Measurements from ENCODE around the gene XK.
"Not testable (repeated sequence)": the region's sequence is repeated elsewhere in the genome, so short reads cannot be mapped to it uniquely, and the experiment has no call there.

XK gene, protein sequence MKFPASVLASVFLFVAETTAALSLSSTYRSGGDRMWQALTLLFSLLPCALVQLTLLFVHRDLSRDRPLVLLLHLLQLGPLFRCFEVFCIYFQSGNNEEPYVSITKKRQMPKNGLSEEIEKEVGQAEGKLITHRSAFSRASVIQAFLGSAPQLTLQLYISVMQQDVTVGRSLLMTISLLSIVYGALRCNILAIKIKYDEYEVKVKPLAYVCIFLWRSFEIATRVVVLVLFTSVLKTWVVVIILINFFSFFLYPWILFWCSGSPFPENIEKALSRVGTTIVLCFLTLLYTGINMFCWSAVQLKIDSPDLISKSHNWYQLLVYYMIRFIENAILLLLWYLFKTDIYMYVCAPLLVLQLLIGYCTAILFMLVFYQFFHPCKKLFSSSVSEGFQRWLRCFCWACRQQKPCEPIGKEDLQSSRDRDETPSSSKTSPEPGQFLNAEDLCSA

GRCh38 chrX:37685381-37686359 is at the start of gene XK:
Gene XK (plus strand): TSS chrX:37685791. CDS start chrX:37685962, 171 bp downstream.
- DNase-seq (ENCODE audit: low read depth in 2 of 2), result peak; percentile 4 to 17

- DNase-seq (ENCODE audit: low read depth in 2 of 2), result no peak
These were observed 47.5 kb upstream of the XK start for GRCh38 chrX:37638047-37638446.

DNA sequence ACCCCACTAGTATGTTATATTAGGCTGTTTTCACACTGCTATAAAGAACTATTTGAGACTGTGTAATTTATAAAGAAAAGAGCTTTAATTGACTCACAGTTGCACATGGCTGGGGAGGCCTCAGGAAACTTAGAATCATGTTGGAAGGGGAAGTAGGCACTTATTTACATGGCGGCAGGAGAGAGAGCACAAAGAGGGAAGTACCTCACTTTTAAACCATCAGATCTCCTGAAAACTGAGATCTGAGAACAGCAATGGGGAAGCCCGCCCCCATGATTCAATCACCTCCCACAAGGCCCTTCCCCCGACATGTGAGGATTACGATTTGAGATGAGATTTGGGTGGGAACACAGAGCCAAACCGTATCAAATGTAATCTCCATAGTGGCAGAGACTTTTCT is 45.4 kb upstream of the XK start:
- no peak for DNase-seq (ENCODE audit: low read depth in 2 of 2)

- no peak for DNase-seq (ENCODE audit: low read depth in 2 of 2)
These were observed 43.7 kb upstream of the XK start for GRCh38 chrX:37641859-37642258.

- DNase-seq (ENCODE audit: low read depth in 2 of 2), result no peak
These were observed 40.9 kb upstream of the XK start for GRCh38 chrX:37644381-37645305.

DNA sequence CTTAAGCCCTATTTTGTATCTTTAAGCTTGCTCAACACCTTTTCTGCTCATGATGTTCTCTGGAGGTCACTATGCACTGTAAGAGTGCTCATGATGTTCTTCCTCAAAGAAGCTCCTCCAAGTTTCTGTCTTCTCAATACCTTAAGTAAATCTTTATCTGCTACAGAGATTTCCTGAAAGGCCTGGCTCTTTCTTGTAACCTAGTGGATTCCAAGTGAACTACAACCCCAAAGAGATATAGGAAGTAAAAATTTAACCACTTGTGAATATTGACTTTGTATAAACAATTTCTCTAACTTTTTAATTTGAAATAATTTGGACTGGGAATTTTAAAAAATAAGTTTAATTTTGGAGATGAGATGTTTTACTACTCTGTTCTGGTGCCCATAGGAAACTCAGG is 39.3 kb upstream of the XK start:
- no peak for DNase-seq (ENCODE audit: low read depth in 2 of 2)

DNA sequence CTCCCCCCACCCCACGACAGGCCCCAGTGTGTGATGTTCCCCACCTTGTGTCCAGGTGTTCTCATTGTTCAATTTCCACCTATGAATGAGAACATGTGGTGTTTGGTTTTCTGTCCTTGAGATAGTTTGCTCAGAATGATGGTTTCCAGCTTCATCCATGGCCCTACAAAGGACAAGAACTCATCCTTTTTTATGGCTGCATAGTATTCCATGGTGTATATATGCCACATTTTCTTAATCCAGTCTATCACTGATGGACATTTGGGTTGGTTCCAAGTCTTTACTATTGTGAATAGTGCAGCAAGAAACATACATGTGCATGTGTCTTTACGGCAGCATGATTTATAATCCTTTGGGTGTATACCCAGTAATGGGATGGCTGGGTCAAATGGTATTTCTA is 34.7 kb upstream of the XK start:
- DNase-seq (ENCODE audit: low read depth in 2 of 2), result not testable (repeated sequence)

- DNase-seq (ENCODE audit: low read depth in 2 of 2), result no peak
These were observed 33.6 kb upstream of the XK start for GRCh38 chrX:37651921-37652452.

DNA sequence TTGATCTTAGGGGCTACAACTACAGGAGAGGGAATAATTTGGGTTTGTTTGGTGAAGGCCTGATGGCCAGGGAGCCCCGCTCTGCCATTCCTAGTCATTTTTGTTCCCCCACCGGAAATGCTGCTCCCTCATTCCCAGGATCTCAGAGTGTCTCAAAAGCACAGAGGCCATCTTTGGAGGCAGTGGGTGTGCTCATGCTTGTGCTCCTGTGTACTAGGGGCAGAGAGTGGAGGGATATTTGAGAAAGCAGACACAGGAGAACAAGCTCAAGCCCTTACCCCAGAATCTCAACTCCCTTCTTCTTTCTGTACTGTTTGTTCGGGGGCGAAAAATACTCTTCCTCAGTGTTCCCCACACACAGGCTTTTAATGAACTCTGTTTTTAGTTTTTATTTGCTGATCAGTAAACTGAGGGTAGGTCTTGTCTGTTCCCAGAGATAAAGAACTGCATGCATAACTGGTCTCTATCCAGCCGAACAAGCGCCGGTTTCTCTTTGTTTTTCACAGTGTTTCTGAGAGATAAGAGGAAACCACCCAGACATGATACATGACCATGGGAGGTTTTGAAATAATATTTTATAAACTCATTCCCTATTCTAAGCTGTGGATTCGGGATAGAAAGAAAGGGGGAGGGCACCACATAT is 32.9 kb upstream of the XK start:
- no peak for DNase-seq (ENCODE audit: low read depth in 2 of 2)

GRCh38 chrX:37653397-37654085 is 32.0 kb upstream of the XK start:
- no peak for DNase-seq (ENCODE audit: low read depth in 2 of 2)

DNA sequence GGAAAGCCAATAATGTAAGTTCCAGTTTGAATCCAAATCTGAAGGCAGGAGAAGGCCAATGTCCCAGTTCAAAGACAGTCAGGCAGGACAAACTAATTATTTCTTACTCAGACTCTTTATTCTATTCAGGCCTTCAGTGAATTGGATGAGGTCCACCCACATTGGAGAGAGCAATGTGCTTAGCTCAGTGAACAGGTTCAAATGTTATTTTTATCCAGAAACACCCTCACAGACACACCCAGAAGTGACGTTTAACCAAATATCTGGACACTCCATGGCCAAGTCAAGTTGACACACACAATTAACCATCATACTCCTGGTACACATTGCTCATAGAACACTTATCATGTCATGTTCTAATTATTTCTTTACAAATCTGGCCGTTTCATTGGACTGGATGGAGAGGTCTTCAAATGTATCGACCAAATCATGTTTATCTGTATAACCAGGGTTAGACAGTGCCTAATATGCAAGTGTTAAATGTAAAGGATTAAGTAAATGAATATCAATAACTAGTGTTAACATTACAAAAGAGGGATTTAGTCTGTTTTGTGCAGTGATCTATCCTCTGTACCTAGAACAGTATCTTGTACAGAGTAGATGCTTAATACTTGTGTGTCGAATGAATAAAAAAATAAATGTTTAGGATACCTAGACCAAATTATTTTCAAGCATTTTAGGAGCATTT is 27.1 kb upstream of the XK start:
- no peak for DNase-seq (ENCODE audit: low read depth in 2 of 2)

GRCh38 chrX:37659047-37659446 is 26.5 kb upstream of the XK start:
- no peak for DNase-seq (ENCODE audit: low read depth in 2 of 2)

DNA sequence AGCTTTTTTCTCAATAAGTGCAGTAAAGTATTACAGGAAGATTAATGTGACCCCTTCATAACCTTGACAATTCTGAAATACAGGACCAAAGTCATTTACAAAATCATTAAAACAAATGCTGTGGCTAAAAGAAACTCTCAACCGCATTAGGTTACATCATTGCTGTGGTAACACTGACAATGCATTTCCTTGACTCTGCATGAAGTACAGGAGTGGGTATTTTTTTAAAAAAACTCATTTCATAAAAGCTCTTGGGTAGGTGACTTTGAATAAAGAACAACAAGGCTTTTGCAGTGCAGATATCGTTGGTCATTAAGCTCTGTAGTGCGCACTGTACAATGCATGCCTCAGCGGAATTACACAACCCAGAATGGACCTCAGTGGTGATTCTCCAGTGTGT is 23.4 kb upstream of the XK start:
- DNase-seq (ENCODE audit: low read depth in 2 of 2), result no peak

DNA sequence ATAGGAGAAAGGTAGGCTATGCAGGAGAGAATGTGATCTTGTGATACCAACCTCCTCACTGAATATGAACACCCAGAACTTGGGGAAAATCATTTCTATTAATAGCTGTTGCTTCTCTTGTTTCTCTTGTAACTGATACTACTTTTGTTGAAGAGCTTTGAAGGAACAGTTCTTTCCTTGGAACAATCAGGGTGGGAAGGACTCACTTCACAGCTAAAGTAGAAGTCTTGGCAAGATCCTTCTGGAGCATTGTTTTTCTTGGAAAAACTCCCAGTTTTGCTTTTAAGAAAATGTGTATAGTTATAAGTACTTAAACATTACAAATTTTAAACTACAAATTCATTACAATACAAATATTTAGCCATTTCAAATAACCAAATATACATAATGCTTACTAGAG is 19.1 kb upstream of the XK start:
- DNase-seq (ENCODE audit: low read depth in 2 of 2), result no peak

- no peak for DNase-seq (ENCODE audit: low read depth in 2 of 2)
These were observed 18.4 kb upstream of the XK start for GRCh38 chrX:37667141-37667540.

GRCh38 chrX:37672563-37672962 is 13.0 kb upstream of the XK start:
- no peak for DNase-seq (ENCODE audit: low read depth in 2 of 2)

GRCh38 chrX:37676811-37677210 is 8.8 kb upstream of the XK start:
- no peak for DNase-seq (ENCODE audit: low read depth in 2 of 2)

GRCh38 chrX:37677243-37677642 is 8.3 kb upstream of the XK start:
- DNase-seq (ENCODE audit: low read depth in 2 of 2), result no peak

DNA sequence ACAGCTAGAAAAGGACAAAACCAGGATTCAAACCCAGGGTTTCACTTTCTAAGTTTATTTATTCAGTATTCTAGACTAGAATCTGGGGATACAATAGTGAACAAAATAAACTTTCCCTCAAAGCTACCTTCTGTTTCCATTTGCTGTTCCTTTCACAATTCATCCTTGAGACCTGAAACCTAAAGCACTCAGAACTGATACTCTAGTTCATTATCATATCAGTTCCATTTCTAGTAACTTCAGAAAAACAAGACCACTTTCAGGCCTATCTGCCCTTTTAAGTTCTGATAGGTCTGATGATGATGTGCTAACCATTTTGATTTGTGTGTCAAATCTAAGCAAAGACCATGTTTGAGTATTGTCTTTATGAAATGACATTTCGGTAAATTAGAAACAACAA is 7.8 kb upstream of the XK start:
- no peak for DNase-seq (ENCODE audit: low read depth in 2 of 2)

GRCh38 chrX:37678574-37678973 is 7.0 kb upstream of the XK start:
- no peak for DNase-seq (ENCODE audit: low read depth in 2 of 2)
